Measurements from ENCODE around the gene CABCOCO1. TPM values are rescaled to one million over a fixed set of nuclear protein-coding genes. Genes with fewer than 3 reads are reported as not detected.
A peak's percentile ranks its signal among the peaks of the same experiment; 100 is the strongest.

The CABCOCO1 gene
- total and polyA plus RNA-seq, 9 of the 15 experiments (the other 6 are each of a cell fraction or from before 2014, with no cell fraction given): 0.04 TPM; not detected in 8

DNA sequence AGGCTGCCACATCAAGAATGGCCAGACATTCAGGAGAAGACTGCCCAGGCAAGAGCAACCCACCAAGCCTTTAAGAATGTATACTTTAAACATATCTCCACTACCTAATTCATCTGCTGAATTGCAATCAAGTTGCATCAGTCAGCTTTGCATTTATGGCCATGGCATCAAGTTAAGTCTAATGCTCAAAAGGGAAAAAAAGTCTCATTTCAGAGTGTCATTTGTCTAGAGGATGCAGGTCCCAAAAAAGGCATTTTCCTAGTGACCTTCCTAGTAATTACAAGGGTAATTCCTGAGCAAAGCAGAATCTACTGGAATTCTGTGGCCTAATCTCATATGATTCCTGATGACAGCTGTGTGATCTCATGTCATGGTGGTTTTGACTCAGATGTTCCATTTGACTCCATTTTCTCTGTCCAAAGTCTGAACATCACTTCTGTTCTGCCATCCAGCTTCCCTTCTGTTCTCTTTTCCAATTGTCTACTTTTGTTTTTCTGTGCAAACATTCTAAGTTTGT is 7.3 kb upstream of the CABCOCO1 start (continued):
- TF ChIP-seq MAFG (tag; conservative IDR thresholded peaks at IDR 0.05) (no peak), MCM3 (IDR thresholded peaks at IDR 0.05) (no peak), ZNF124 (CRISPR knock-in tag; IDR thresholded peaks at IDR 0.05) (no peak), ZNF780A (CRISPR knock-in tag; IDR thresholded peaks at IDR 0.05) (no peak), PRMT5 (CRISPR knock-in tag; IDR thresholded peaks at IDR 0.05) (no peak), RHOXF2B (CRISPR knock-in tag; conservative IDR thresholded peaks at IDR 0.05) (no peak), ZNF175 (CRISPR knock-in tag; IDR thresholded peaks at IDR 0.05; ENCODE audit: low read depth) (peak; percentile 96), ZEB2 (IDR thresholded peaks at IDR 0.05) (no peak), ZNF583 (CRISPR knock-in tag; IDR thresholded peaks at IDR 0.05) (peak; percentile 76; the same call in 1 of the 2 replicates), DMBX1 (CRISPR knock-in tag; IDR thresholded peaks at IDR 0.05; ENCODE audit: borderline replicate concordance) (peak; percentile 61), ZNF217 (CRISPR knock-in tag; IDR thresholded peaks at IDR 0.05) (no peak), BRD4 (IDR thresholded peaks at IDR 0.05) (no peak; the same call in 1 of the 2 replicates), TARDBP (IDR thresholded peaks at IDR 0.05) (no peak), ATF1 (CRISPR knock-in tag; IDR thresholded peaks at IDR 0.05) (no peak), ATF1 (tag; IDR thresholded peaks at IDR 0.05) (no peak), TSC22D4 (tag; IDR thresholded peaks at IDR 0.05) (no peak)
- TF ChIP-seq, protein P1, sequence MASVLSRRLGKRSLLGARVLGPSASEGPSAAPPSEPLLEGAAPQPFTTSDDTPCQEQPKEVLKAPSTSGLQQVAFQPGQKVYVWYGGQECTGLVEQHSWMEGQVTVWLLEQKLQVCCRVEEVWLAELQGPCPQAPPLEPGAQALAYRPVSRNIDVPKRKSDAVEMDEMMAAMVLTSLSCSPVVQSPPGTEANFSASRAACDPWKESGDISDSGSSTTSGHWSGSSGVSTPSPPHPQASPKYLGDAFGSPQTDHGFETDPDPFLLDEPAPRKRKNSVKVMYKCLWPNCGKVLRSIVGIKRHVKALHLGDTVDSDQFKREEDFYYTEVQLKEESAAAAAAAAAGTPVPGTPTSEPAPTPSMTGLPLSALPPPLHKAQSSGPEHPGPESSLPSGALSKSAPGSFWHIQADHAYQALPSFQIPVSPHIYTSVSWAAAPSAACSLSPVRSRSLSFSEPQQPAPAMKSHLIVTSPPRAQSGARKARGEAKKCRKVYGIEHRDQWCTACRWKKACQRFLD (CRISPR knock-in tag; IDR thresholded peaks at IDR 0.05): peak; percentile 75; the same call in 1 of the 2 replicates
- TF ChIP-seq, protein P2, sequence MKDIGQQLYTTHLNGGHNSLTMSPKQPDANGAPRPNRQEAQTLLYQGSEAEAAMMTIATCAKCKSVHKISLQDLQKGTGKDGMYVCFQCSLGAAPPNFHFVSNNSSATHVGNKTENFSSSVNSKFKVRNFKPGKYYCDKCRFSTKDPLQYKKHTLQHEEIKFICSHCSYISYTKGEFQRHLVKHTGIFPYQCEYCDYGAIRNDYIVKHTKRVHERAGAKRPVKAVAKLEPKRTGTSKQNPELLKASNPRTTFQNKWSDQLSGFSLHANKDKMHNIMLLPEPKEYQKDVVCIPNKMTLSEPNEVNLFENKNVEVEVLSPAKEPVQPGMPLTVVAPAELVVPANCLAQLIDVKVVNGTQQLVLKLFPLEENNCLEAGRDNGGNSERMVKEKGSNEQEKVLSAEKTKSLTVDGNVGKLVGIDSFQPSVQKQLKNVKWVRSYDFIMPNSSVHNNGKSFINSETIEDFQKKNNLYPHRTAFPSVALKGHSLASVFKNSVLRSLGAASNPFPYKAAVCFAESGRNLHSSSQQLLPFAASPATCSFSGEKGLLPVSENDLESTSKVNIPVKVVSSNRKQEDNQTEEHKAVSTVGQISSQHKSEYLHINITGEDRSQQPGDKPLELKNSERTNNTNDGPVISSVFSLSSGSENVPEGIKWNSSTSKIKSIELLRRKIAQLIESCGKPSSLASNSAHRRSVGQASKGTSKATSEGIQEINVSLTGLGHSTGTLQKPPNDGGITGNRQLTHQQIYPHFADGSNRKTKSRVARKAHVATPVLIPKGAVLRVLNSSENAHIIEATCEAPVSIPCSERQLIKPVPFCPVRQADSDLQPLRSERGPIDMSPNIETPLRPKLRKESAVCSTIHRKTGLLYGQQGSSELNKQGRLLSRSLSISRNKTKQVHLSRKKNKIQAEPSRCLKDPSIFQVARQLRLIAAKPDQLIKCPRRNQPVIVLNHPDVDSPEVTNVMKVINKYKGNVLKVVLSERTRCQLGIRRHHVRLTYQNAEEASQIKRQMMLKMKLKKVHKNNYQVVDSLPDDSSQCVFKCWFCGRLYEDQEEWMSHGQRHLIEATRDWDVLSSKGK (CRISPR knock-in tag; IDR thresholded peaks at IDR 0.05): no peak
- TF ChIP-seq, protein P3, sequence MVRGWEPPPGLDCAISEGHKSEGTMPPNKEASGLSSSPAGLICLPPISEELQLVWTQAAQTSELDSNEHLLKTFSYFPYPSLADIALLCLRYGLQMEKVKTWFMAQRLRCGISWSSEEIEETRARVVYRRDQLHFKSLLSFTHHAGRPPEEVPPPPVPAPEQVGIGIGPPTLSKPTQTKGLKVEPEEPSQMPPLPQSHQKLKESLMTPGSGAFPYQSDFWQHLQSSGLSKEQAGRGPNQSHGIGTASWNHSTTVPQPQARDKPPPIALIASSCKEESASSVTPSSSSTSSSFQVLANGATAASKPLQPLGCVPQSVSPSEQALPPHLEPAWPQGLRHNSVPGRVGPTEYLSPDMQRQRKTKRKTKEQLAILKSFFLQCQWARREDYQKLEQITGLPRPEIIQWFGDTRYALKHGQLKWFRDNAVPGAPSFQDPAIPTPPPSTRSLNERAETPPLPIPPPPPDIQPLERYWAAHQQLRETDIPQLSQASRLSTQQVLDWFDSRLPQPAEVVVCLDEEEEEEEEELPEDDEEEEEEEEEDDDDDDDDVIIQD (CRISPR knock-in tag; IDR thresholded peaks at IDR 0.05): peak; percentile 49; the same call in 1 of the 2 replicates
- TF ChIP-seq, protein P4, sequence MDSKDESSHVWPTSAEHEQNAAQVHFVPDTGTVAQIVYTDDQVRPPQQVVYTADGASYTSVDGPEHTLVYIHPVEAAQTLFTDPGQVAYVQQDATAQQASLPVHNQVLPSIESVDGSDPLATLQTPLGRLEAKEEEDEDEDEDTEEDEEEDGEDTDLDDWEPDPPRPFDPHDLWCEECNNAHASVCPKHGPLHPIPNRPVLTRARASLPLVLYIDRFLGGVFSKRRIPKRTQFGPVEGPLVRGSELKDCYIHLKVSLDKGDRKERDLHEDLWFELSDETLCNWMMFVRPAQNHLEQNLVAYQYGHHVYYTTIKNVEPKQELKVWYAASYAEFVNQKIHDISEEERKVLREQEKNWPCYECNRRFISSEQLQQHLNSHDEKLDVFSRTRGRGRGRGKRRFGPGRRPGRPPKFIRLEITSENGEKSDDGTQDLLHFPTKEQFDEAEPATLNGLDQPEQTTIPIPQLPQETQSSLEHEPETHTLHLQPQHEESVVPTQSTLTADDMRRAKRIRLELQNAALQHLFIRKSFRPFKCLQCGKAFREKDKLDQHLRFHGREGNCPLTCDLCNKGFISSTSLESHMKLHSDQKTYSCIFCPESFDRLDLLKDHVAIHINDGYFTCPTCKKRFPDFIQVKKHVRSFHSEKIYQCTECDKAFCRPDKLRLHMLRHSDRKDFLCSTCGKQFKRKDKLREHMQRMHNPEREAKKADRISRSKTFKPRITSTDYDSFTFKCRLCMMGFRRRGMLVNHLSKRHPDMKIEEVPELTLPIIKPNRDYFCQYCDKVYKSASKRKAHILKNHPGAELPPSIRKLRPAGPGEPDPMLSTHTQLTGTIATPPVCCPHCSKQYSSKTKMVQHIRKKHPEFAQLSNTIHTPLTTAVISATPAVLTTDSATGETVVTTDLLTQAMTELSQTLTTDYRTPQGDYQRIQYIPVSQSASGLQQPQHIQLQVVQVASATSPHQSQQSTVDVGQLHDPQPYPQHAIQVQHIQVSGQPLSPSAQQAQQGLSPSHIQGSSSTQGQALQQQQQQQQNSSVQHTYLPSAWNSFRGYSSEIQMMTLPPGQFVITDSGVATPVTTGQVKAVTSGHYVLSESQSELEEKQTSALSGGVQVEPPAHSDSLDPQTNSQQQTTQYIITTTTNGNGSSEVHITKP (IDR thresholded peaks at IDR 0.05; ENCODE audit: partially characterized antibody): no peak

Measured in K562 (cell line).